Bone marrow (tissue), 2 donors: ENCODE results near the gene HEPHL1.
"Not testable (repeated sequence)": the region's sequence is repeated elsewhere in the genome, so short reads cannot be mapped to it uniquely, and the experiment has no call there.

Experiments used
- DNase-seq, 2 donors: peaks; one replicate each; lab custom pipeline; 2025; lab: John Stamatoyannopoulos, UW

The HEPHL1 gene, protein sequence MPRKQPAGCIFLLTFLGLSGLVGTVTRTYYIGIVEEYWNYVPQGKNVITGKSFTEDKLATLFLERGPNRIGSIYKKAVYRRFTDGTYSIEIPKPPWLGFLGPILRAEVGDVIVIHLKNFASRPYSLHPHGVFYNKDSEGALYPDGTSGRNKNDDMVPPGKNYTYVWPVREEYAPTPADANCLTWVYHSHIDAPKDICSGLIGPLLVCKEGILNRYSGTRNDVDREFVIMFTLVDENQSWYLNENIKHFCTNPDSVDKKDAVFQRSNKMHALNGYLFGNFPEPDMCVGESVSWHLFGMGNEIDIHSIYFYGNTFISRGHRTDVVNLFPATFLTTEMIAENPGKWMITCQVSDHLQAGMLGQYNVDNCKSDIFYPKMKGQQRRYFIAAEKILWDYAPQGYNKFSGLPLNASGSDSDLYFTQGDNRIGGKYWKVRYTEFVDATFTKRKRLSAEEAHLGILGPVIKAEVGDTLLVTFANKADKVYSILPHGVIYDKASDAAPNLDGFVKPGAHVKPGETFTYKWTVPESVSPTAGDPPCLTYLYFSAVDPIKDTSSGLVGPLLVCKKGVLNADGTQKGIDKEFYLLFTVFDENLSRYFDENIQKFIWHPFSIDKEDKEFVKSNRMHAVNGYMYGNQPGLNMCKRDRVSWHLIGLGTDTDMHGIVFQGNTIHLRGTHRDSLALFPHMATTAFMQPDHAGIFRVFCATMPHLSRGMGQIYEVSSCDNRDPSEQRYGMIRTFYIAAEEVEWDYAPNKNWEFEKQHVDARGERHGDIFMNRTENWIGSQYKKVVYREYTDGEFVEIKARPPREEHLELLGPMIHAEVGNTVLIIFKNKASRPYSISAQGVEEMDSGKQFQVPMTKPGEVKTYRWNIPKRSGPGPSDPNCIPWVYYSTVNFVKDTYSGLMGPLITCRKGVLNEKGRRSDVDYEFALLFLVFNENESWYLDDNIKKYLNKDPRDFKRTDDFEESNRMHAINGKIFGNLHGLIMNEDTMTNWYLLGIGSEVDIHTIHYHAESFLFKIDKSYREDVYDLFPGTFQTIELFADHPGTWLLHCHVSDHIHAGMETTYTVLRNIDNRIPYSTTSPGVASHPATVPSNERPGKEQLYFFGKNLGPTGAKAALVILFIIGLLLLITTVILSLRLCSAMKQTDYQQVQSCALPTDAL

DNA sequence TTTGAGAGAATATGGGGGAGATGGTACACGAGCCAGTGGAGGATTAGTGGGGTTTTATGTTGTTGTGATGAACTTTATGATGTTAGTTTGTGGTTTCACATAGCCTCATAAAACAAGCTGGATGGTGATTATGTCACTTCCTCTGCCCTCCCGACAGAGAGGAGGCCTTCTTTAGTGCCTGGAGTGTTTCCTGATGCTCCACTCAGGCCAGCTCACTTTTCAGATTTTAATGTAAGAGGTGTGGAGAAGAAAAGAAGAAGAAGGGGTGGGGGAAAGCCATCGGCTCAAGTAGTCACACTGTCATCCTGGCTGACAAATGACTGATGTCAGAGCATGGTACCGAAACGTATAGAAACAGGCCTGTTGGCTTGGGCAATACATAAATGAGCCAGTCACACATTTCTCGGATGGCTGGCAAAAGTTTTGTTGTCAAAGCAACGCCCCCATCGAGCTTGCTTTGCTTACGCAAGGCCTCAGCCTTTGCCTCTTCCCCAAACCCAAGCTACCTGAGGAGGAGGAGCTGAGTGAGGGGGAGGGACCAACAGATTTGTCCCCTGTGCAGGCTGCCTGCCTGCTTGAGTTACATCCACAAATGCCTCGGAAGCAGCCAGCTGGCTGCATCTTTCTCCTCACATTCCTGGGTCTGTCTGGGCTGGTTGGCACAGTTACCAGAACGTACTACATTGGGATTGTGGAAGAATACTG is at the start of gene HEPHL1:
Gene HEPHL1 (plus strand): TSS at position 578 of the 705 bp plus-strand sequence. CDS start 15 bp downstream, at position 593.
- DNase-seq: no peak

DNA sequence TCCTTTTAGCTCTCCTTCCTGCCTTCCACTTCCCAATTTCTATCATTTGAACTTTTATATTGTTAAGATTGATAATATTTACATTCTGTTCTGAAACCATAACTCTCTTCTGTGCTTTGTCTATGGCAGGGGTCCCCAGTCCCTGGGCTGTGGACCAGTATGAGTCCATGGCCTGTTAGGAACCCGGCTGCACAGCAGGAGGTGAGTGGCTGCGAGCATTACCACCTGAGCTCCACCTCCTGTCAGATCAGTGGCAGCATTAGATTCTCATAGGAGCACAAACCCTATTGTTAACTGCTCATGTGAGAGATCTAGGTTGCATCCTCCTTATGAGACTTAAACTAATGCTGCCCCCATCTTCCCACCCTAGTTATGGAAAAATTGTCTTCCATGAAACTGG is 48.4 kb upstream of the HEPHL1 start:
- DNase-seq: no peak

DNA sequence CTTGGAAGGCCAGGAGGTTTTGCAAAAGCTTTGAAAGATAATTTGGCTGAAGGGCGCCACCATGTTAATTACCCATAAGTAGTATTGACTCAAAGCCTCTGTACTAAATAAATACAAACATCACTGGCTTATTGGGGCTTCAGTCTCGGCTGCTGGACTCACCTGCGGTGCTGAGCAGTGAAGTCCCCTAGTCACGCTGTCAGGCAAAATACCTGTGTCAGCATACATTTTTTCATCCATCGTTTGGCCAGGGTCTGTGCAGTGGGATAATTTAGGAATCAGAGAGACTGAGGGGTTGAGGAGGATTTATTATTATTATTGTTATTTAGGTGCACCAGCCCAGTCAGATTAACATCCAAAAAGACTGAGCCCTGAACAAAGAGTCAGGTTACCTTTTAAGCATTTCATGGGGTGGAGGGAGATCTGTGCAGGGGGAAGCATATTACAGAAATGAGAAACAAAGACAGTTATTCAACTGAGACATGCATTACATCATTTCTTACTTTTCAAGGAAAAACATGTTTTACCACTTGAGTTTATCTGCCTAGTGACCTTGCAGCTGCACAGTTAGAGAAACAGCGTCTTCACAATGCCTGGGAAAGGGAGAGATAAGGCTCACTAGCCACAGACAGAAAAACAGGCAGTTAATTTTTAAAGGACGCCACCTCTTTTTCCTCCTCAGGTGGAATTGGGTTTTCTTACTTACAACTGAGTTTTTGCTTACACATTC is 47.7 kb upstream of the HEPHL1 start:
- not testable (repeated sequence) for DNase-seq

DNA sequence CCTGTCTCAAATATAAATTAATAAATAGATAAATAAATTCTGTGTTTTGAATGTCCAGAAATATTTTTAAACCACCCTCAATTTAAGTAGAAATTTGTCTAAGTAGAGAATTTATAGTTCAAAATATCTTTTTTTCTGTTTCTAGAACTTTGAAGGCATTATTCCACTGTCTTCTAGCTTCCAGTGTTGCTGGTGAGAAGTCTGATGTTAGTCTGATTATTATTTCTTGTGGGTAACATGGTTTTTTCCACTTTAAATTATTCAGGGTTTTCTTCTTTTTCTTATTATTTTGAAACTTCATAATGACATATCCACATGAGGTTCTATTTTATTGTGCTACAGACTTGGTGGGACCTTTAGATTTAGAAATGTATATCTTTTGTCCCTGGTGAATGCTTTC is 46.4 kb upstream of the HEPHL1 start:
- no peak for DNase-seq

DNA sequence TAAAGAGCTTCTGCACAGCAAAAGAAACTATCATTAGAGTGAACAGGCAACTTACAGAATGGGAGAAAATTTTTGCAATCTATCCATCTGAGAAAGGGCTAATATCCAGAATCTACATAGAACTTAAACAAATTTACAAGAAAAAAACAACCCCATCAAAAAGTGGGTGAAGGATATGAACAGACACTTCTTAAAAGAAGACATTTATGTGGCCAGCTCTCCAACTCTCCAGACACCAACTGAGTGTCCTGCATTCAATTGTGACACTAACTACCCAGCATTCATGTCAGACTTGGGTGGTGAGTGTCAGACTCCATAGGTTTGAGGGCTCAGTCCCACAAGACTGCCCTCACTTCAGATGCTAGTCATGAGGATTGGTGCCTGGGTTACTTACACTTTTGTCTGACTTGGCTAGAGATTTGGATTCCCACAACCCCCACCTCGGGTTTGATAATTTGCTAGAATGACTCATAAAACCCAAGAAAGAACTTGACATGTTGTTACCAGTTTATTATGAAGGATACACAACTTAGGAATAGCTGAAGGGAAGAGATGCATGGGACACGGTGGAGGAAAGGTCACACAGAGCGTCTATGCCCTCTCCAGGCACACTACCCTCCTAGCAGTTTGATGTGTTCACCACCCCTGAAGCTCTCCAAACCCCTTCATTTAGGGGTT is 44.4 kb upstream of the HEPHL1 start:
- not testable (repeated sequence) for DNase-seq

DNA sequence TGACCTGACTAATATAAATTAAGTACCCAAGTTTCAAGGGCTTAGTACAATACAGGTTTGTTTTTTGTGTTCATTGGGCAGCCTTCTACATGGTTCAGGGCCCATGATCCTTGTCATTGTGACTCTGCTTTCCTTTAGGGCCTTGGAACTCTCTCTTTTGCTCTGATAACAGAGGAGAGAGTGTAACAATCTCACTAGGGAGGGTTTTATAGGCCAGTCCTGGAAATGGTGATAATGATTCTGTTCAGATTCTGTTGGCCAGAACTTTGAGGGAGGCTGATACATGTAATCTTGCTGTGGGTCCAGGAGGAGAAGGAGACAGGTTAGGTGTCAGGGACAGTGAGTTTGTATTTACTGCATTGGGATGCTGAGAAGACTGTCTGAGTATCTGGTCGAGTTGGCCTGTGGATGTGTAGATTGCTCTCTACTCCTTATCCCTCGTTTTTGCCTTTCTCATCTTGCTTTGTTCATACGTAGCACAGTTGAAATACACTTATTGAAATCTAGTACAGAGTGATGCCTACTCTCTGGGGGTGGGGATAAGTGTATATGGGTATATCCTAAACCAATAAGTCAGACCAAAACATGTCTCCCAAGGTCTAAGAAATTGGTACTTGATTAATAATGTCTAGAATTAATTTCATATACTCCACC is 37.5 kb upstream of the HEPHL1 start:
- DNase-seq: no peak

DNA sequence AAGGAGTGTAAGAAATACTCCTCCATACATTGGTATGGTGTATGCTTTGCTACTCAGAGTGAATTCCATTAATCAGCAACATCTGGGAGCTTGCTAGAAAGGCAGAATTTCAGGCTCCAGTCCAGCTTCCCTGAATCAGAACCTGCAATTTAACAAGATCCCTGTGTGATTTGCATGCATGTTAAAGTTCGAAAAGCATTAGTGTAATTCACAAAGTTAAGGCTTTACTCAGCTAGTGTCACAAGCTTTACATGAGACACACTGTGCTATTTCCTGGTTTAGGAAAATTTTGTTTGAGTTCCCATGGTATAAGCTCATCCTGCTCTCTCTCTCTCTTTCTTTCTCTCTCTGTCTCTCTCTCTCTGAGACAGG is 37.0 kb upstream of the HEPHL1 start:
- DNase-seq: no peak

DNA sequence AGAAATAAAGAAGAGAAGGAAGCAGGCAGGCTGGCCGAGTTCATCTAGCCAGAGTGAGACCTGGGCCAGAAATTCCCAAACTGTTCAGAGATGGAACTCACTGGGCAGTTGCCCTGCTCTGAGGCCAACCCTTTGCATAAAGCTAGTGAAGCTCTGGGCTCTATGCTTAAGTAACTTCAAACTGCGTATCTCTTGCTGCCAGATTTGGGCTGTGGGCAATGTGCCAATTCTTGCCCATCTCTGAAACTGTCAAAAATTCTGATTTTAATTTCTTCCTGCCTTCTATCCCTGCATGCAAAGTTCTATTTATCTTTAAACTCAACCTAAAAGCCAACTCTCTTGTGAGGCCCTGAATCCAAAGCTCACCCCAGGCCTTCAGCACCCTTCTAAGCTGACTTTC is 36.2 kb upstream of the HEPHL1 start:
- DNase-seq: no peak

DNA sequence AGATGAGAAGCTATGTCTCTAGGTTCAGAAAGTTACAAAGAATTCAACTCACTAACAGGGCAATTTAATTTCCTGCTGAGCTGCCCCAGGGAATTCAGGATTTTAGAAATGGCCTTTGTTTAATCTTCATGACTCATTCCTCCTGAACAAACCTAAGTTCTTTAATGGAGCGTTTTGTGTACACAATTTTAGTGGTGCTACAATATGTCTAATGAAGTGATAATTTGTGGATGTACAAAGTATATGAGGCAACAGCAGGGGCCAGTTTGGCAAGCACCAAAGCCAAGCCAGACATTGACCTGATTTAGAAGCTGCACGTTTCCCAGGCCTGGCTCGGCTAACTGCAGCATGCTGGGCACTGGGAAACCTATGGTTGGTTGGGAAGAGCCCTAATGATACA is 34.4 kb upstream of the HEPHL1 start:
- DNase-seq: no peak

DNA sequence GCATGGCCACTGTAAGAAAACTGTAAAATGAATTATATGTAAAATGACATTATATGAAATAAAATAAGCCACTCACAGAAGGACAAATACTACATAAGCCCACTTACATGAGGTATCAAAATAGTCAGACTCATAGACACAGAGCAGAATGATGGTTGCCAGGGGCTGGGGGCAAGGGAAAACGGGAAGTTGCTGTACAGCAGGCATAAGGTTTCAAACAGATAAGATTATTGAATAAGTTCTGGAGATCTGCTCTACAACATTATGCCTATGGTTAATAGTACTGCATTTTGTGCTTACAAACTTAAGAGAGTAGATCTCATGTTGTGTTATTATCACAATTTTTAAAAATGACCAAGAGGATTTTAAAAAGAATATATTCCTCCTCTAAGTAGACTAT is 32.7 kb upstream of the HEPHL1 start:
- no peak for DNase-seq

DNA sequence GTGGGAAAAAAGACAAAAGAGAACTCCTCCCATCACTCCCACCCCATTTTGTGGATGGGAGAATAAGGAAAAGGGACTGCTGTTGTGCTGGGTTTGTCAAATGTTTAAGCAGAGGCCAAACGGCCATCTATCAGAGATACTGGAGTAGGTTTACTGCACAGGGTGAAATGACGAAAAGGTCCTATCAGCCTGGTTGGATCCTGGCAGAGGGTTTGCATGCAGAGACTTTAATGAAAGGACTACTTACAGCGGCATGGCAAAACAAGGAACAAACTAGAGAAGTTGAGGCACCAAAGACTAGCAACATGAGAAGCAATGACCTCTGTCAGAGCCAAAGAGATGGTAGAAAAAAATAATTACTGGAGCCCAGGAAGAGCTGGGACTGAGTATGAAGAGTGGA is 32.2 kb upstream of the HEPHL1 start:
- DNase-seq: no peak

DNA sequence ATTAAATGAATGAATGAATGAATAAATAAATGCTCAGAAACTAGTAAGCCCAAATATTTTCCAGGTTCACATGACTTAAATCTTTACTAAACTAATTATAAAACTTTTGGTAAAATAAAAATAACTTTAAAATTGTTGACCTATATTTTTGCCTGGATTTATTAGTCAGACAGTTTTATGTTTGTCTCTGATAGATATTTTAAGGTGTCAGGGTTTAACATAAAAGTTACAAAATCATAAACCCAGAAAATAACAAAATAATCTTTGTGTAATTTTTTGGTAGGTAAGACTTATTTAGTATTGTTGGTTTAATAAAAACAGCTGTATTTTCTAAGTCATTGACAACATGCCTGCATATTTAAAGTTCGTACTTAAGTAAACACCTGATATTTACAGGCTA is 27.4 kb upstream of the HEPHL1 start:
- DNase-seq: no peak

DNA sequence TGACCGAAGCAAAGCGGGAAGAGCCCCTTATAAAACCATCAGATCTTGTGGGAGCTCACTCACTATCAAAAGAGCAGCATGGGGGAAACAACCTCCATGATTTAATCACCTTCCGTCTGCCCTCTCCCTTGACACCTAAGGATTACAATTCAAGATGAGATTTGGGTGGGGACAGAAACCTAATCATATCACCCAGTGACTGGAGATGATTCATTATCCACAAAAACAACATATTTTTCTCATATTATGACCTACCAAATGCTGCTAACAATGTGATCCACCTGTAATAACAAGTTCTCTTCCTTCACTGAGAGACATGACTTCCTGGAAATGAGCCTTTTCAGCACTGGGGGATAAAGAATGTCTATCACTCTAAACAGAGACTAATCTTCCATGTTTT is 23.4 kb upstream of the HEPHL1 start:
- DNase-seq: no peak

DNA sequence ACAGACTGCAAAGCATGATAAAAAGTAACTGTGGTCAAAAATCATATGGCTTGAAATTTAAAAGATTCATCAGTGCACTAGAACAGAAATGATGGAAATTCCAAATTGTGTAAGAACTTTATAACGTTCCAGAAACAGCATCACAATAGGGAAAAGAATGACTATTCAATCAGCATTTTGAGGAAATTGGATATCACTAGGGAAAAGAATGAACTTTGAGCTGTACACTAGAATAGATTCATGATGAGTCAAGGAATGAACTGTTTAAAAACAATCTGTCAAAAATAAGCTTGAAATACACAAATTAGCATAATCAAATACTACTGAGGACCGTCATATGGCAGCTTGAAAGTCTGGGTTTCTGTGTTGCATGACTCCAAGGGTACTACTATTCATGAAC is 20.5 kb upstream of the HEPHL1 start:
- no peak for DNase-seq

DNA sequence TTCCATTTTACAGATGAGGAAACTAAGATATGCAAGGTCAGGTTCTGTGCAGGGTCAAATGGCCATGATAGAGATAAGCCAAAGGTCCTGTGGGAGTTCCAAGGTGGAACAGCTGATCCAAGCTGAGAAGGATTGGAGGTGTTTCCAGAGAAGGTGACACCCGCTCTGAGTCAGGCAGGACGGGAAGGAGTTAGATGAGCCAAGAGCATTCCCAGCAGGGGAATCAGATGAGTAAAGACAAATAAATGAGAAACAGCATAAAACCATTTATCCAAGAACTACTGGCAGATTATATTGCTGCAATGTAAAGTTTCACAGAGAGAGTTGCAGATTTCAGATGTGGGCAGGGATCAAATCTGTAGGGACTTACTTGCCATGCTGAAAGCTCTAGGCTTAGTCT is 18.9 kb upstream of the HEPHL1 start:
- no peak for DNase-seq

DNA sequence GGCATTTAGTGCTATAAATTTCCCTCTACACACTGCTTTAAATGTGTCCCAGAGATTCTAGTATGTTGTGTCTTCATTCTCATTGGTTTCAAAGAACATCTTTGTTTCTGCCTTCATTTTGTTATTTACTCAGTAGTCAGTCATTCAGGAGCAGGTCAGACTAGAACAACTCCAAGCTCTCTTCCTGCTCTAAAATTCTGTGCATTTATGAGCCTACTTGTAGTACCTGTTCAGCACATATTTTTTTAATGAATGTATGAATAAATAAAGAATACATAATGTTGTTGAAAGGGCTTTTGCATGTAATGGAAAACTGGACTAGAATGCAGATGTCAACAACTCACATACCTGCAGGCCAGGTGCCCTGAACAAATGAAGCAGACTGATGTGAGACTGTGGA is 13.7 kb upstream of the HEPHL1 start:
- DNase-seq: no peak

DNA sequence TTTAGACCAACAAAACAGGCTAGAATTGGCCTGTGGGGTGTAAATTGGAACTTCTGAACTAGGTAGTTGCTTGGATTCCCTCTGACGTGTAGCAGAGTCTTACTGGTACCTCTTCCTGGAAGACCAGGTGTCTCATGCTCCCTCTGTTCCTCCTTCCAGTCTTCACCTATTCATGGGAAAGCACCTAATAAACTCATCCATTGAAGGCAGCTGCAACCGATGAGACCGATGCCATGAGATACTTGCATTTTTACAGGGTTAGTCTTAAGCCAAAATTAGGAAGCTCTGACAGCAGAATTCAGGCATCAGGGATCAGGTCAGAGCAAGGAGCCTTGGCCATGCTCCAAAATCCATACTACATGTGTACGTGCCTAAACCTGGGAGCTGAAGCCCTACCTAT is 13.2 kb upstream of the HEPHL1 start:
- no peak for DNase-seq

DNA sequence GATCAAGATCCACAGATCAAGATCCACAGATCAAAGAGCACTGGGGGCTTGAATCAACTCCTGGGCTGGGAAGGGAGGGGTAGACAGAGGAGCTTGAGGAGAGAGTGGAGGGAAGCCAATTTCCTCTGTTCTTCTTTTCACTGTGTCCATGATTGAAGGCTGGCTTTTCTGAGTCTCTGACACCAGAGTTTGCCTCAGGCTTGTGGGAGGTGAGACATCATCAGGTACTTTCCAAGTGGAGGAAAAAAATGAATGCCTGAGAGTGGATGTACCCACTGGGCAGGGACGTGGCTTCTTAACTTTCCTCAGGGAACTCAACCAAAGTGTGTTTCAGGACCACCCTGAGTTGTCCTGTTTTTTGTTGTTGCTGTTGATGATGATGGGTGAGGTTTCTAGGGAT is 11.0 kb upstream of the HEPHL1 start:
- no peak for DNase-seq

DNA sequence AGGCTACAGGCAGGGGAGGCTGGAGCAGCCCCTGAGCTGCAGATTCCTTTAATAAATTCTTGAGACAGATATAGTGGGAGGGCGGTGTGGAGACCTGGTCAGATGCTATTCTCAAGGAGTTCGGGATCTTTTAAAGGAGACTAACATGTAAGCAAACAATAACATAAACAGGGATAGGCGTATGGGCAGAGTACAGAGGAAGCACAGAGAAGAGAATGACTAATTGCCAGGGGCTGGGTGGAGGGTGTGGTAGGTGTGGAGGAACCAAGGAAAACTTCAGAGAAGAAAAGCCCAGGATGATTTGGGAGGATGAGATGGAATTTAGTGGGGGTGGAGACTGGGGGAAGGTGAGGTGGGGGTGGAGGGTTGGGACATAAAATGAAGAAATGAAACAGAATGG is 9.7 kb upstream of the HEPHL1 start:
- DNase-seq: no peak

DNA sequence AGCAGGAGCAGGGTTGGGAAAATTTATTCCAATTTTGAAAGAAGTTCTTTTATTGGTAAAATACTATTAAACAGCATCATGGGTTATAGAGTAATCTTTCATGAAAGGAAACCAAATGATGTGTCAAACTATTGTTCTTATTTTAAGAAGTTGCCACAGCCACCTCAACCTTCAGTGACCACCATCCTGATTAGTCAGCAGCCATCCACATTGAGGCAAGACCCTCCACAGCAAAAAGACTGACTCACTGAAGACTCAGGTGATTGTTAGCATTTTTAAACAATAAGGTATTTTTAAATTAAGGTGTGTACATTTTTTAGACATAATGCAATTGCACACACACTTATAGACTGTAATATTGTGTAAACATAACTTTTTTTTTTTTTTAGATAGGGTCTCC is 3.7 kb upstream of the HEPHL1 start:
- no peak for DNase-seq
